HEK293 (cell line): ENCODE measurements around the gene ITGB3.

ENCODE experiments used
- BCL11A ChIP-seq: fragments of 450-650 bp; formaldehyde crosslinking; IDR thresholded peaks from 2 replicates; pipeline ENCODE4 v1.5.1; 2016; ENCODE audit warnings: low read depth, missing biosample characterization, missing genetic modification characterization
- HOXA7 ChIP-seq: sonication (generic); formaldehyde crosslinking; IDR thresholded peaks from 2 replicates; pipeline ENCODE4 v1.8.1; 2022; ENCODE audit warnings: missing genetic modification reagents, borderline replicate concordance
- MZF1 ChIP-seq: fragments of 450-650 bp; formaldehyde crosslinking; IDR thresholded peaks from 2 replicates; pipeline ENCODE4 v1.5.1; 2017; ENCODE audit warnings: missing biosample characterization, missing genetic modification characterization, borderline replicate concordance
- ZNF138 ChIP-seq: fragments of 450-650 bp; formaldehyde crosslinking; IDR thresholded peaks from 2 replicates; pipeline ENCODE4 v1.5.1; 2016; ENCODE audit warnings: missing biosample characterization, missing genetic modification characterization, borderline replicate concordance
- ZNF311 ChIP-seq: fragments of 450-650 bp; formaldehyde crosslinking; IDR thresholded peaks from 2 replicates; pipeline ENCODE4 v1.5.1; 2017; ENCODE audit warnings: missing biosample characterization, missing genetic modification characterization, borderline replicate concordance
- ZNF391 ChIP-seq: fragments of 450-650 bp; formaldehyde crosslinking; IDR thresholded peaks from 2 replicates; pipeline ENCODE4 v1.5.1; 2016; ENCODE audit warnings: low read depth, missing biosample characterization, missing genetic modification characterization, borderline replicate concordance
- ZNF623 ChIP-seq: fragments of 450-650 bp; formaldehyde crosslinking; IDR thresholded peaks from 2 replicates; pipeline ENCODE4 v1.5.1; 2016; ENCODE audit warnings: missing biosample characterization, missing genetic modification characterization
- ZSCAN4 ChIP-seq: fragments of 450-650 bp; formaldehyde crosslinking; IDR thresholded peaks from 2 replicates; pipeline ENCODE4 v1.5.1; 2017; ENCODE audit warnings: missing biosample characterization, missing genetic modification characterization
- TF ChIP-seq, protein P1 (sequence below): fragments of 450-650 bp; formaldehyde crosslinking; IDR thresholded peaks from 2 replicates; pipeline ENCODE4 v1.5.1; 2016; ENCODE audit warnings: missing biosample characterization, missing genetic modification characterization

DNA sequence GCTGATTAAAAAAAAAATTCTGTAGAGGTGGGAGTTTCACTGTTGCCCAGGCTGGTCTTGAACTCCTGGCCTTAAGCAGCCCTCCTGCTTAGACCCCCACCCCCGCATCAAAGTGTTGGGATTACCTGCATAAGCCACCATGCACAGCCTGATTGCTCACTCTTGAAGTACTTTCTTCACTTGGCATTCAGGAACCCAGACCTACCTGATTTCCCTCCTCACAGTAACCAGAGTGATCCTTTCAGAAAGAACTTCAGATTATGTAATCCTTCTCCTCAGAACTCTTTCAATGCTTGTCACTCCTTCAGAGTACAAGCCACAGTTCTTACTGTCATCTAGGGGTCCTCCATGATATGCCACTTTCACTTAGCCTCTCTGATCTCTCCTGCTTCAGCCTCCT is 71.5 kb downstream of the ITGB3 start:
- no peak for TF ChIP-seq HOXA7 (CRISPR knock-in tag)
- no peak for TF ChIP-seq ZNF391 (tag by site-specific recombination)
- TF ChIP-seq ZNF311 (tag by site-specific recombination): no peak
- TF ChIP-seq, protein P1, sequence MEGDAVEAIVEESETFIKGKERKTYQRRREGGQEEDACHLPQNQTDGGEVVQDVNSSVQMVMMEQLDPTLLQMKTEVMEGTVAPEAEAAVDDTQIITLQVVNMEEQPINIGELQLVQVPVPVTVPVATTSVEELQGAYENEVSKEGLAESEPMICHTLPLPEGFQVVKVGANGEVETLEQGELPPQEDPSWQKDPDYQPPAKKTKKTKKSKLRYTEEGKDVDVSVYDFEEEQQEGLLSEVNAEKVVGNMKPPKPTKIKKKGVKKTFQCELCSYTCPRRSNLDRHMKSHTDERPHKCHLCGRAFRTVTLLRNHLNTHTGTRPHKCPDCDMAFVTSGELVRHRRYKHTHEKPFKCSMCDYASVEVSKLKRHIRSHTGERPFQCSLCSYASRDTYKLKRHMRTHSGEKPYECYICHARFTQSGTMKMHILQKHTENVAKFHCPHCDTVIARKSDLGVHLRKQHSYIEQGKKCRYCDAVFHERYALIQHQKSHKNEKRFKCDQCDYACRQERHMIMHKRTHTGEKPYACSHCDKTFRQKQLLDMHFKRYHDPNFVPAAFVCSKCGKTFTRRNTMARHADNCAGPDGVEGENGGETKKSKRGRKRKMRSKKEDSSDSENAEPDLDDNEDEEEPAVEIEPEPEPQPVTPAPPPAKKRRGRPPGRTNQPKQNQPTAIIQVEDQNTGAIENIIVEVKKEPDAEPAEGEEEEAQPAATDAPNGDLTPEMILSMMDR (tag by site-specific recombination): no peak
- TF ChIP-seq MZF1 (tag by site-specific recombination): no peak
- no peak for TF ChIP-seq ZNF623
- no peak for TF ChIP-seq ZNF138
- no peak for TF ChIP-seq ZSCAN4 (tag by site-specific recombination)
- no peak for TF ChIP-seq BCL11A (tag by site-specific recombination)
